Activated CD8-positive, alpha-beta memory T cell treated with anti-CD3 and anti-CD28 coated beads for 24 hours (primary cell): ENCODE results near the gene PRSS36.
"Not testable (repeated sequence)": the region's sequence is repeated elsewhere in the genome, so short reads cannot be mapped to it uniquely, and the experiment has no call there.

ENCODE experiments used
- DNase-seq: peaks from one replicate; pipeline ENCODE4 v3.0.0-alpha.2; 2020

The PRSS36 gene

DNA sequence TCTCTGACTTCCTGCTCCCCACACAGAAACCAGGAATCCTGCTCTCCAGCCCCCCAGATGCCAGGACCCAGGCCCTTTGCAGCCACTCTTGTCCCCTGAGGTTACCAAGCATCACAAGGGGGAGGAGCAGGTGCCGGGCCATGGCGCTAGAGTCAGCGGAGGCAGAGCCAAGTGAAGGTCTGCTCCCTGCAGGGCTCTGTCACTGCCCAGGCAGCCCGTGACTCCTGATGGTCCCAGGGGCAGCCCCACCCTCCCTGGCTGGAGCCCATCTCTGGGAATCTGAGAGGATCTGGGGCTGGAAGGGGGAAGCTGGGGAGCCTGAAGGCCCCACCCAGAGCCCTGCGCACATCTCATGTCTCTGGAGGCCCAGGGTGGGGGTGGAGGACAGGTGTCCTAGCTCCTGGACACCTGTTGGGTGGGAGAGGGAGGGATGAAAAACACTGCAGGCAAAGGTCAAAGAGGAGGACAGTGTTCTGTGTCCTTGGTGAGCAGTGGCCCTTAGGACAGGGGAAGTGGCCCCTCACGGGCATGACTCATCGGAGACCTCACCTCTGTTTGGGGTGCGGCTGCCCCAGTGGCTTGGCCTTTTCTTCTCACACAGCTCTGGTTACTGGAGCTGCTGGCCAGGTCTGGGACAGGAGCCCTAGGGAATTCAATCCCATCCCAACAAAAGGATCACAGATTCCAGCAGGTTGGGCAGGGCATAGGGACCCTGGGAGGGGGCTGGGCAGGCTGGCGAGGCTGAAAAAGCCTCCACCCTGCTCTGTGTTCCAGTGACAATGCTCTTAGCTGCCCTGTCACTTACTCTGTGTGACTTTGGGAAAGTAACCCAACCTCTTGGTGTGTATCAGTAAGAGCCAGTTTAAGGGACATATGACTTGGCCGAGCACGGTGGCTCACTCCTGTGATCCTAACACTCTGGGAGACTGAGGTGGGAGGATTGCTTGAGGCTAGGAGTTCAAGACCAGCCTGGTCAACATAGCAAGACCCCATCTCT, at the start of gene PRSS36:
TSS of gene PRSS36 (minus strand) at position 173 of the 997 bp plus-strand sequence. CDS start at position 142, 31 bp downstream.
- no peak for DNase-seq

DNA sequence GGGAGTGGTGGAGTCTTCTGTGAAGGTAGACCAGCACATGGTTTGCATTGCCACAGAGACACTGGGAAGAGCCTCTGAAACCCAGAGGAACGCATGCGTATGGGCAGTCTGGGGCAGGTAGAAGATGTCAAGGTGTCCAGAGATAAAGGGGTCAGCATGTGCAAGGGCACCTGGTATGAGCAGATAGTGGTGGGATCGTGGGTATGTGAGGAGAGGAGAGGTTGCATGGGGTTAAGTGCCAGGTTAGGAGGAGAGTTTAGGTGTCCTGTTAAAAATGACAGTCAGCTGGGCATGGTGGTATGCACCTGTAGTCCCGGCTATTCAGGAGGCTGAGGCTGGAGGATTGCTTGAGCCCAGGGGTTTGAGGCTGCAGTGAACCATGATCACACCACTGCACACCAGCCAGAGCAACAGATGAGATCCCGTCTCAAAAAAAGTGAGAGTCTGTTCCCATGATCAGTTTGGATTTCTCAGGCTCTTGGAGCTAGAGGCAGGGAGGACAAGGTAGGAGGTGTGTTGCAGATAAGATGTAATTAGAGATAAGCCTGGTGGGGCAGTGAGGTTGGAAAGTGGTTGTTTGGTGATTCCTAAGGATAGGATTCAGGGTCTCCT, 49.7 kb upstream of the PRSS36 start:
- DNase-seq = no peak

DNA sequence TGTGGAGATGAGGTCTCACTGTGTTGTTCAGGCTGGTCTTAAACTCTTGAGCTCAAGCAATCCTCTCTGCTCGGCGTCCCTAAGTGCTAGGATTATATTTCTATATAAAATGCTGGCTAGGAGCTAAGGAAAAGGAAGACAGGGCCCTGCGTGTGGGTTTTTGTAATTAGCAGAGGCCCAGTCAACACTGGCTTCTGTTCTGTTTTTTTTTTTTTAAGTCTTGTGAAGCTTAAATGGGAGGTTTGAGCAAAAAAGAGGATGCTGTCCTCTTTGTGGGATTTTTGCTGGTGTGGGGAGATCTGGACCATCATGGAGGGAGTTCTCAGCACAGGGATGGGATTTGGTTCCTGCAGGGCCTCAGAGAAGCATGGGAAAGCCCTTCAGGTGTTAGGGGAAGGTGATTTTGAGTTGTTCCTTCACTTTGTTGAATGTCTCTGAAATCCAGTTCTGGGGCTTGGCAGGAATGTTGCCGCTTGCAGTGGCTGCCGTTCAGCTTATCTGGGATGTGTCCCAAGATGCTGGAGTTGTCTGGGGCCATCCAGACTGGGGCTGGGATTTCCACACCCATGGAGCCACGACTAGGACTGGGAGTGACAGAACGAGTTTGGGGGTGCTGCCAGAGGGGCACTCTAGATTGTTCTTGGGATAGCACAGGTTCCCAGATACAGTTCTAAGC, 48.5 kb upstream of the PRSS36 start:
- no peak for DNase-seq

DNA sequence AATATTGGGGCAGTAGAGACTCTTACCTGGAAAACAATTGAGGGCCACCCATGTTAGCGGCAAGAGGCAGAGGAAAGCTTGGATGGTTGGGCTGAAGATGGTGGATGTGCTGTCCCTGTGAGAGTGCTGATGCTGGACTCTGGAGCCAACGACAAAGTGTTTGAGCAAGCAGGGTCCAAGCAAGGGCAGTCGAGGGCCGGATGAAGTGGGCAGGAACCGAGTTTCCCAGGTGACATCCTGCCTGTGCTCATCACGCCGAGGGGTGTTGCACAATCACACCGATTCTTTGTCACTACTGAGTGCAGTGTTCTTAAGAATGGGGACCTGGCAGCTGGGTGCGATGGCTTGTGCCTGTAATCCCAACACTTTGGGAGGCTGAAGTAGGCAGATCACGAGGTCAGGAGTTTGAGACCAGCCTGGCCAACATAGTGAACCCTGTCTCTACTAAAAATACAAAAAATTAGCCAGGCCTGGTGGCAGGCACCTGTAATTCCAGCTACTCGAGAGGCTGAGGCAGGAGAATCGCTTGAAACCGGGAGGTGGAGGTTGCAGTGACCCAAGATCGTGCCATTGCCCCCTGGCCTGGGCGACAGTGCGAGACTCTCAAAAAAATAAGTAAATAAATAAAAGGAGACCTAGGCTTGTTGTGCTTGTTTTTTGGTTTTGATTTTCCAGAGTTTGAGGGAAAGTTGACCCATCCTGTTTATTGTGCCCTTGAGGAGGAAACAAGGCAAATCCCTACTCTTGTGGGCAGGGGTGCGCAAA, 46.6 kb upstream of the PRSS36 start:
- DNase-seq = no peak

DNA sequence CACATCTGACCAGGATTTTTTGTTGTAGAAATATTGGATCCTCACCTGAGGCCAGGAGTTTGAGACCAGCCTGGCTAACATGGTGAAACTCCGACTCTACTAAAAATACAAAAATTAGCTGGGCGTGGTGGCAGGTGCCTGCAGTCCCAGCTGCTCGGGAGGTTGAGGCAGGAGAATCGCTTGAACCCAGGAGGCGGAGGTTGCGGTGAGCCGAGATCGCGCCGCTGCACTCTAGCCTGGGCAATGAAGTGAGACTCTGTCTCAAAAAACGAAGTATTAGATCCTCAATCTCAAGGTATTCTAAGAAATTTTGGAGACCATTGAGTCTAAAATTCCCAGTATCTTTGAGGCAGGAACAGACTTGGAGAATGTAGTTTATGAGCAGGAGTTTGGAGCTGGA, 46.0 kb upstream of the PRSS36 start:
- DNase-seq = not testable (repeated sequence)

DNA sequence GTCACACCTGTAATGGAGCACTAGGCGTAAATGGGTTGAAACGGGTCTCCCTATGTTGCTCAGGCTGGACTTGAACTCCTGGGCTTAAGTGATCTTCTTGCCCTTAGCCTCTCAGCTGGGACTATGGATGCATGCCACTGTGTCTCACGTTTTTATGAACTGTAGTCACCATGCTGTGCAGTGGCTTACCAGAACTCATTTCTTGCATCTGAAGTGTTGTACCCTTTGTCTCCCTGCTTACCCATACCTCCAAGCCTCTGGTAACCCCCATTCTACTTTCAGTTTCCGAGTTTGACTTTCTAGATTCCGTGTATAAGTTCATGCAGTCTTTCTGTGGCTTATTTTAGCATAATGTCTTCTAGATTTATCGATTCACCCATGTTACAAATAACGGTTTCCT, 45.0 kb upstream of the PRSS36 start:
- no peak for DNase-seq

DNA sequence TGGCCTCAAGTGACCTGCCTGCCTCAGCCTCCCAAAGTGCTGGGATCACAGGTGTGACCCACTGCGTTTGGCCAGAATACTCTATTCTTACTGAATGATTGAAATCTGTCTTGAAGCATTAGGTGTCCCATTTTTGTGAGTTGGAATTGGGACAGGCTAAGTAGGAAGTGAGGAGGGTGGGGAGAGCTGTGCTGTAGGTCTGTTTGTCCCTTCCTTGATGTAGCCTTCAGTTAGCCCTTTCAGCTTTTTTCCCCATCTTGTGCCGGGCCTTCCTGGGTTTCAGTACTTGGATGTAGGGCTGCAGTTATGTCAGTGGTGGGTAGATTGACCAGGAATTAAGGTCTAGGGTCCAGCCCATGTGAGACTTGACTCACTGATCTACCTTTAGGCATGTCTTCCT, 44.0 kb upstream of the PRSS36 start:
- DNase-seq = no peak

DNA sequence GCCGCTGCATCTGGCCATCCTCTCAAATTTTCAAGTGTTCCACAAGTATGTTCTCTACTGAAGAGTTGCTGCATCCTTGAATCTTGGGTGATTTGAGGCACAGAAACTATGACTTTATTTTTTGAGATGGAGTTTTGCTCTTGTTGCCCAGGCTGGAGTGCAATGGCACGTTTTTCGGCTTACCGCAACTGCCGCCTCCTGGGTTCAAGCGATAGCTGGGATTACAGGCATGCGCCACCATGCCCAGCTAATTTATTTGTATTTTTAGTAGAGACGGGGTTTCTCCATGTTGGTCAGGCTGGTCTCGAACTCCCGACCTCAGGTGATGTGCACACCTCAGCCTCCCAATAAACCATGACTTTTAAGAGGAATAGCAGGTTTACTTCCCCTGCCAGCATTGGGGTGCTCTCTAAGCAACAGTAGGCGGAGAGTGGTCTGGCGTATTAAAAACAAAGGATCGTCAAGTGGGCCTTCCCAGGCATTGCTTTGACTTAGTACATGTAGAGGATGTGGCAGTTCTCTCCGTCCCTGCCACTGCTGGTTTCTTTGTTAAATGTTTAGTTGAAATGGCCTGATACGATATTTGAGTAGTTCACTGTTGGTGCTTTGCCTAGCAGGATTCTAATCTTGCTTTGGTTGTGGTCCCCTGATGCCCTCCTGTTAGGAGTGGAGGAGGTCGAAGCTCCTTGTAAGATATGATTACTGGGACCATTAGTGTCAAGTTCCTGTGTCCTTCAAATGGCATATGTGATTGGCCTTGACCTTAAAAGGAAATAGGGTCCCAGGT, 43.2 kb upstream of the PRSS36 start:
- no peak for DNase-seq

DNA sequence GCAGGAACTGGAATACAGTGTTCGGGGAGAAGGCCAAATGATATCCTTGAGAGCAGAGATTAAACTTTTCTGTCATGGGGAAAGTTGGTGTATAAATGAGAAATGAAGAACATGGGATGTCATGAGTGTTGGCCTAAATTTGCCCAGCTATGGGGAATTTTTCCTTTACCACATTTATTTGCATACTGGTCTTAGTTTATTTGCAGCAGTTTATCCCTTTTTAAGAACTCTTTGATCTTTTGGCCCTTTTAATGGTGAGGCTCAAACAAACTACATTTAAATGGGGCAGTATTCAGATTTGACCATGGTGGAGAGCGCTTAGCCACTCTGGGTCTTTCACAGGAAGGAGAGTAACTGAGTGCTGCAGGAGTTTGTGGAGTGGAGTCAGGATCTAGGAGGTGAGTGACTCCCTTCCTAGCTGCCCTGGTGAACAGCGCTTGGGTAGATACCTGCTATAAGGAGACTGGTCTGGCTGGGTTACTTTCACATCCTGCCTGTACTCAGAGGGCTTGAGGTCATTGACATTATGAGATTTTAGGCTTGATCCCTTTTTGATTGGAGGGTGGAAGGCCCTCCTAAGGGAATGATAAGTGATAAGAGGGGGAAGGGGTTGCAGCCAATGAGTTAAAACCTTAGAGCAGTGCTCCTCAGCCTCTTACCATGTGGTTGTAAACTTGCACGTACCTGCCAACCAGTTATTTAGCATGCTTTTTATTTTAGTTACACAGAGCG, 42.0 kb upstream of the PRSS36 start:
- no peak for DNase-seq

DNA sequence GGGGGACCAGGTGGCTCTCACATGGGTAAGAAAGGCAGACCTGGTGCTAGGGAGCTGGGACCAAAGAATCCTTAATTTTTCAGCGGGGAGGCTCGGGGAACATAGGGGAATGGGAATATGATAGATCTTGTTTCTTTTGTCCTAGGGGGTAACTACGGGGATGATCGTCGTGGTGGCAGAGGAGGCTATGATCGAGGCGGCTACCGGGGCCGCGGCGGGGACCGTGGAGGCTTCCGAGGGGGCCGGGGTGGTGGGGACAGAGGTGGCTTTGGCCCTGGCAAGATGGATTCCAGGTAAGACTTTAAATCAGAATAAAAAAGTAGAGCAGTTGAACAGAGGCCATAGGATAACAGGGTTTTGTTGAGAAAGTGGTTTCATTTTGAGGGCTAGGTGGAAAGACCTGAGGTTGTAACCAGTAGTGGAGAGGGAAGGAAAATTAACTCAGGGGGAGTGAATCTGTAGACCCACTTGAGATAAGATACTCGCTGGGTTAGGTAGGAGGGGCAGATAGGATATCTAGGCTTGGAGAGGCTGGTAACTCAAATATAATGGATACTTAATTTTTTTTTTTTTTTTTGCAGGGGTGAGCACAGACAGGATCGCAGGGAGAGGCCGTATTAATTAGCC, 41.1 kb upstream of the PRSS36 start:
- no peak for DNase-seq

DNA sequence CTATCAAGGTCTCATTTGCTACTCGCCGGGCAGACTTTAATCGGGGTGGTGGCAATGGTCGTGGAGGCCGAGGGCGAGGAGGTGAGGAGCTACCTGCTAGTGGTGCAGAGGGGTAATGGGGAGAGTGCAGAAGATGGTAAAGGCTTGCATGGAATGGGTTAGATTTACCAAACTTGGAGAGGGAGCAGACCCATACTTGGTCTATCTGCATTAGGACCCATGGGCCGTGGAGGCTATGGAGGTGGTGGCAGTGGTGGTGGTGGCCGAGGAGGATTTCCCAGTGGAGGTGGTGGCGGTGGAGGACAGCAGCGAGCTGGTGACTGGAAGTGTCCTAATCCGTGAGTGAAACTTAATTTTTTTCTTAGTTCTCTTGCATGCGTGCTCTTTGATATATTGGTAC, 40.2 kb upstream of the PRSS36 start:
- DNase-seq = no peak

DNA sequence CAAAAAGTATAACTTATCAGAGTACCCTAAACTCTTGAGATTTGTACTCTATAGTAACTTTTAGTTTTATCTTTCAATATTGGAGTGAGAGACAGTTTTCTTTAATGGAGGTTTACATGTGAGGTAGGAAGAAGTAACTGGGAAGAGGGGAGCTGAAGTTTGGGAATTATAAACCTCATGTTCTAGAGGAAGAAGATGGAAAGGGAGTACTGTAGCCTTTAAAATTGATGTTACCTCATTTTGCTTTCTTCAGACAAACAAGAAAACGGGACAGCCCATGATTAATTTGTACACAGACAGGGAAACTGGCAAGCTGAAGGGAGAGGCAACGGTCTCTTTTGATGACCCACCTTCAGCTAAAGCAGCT, 39.5 kb upstream of the PRSS36 start:
- DNase-seq = no peak

DNA sequence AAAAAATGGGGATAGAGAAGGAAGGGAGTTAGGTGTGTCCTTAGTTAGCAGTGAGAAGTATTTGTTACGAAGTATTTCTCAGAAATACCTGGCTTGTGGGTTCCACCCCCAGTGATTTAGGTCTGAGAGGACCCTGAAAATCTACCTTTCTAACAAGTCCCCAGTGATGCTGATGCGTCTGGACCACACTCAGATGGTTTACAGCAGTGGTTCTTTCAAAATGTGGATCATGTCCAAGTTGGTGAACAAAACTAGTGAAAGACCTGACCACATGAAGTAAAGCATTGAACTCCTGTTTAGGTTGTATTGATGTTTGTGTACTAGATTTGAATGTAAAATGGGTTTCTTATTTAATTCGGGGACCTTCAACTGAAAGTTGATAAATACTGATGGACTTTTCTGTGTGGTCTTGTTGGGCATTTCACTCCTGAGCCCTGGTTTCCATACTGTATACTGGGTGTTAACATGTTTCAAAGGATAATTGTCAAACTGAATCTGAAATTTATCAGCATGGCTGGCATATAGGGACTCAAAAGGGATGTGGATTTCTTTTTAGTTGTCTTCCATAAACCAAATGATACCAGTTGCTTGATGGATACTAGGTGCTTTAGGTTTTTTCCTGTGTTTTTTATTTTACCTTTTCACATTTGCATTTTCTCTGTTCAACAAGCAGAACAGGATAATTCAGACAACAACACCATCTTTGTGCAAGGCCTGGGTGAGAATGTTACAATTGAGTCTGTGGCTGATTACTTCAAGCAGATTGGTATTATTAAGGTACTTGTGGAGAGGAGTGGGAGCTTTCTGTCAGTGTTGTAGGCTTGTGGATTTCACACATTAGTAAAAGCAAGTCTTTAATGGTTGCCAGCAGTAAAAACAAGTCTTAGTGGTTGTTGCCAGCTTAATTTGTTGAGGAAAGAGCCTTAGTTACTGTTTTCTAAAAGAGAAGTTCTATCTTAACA, 38.9 kb upstream of the PRSS36 start:
- DNase-seq = no peak

DNA sequence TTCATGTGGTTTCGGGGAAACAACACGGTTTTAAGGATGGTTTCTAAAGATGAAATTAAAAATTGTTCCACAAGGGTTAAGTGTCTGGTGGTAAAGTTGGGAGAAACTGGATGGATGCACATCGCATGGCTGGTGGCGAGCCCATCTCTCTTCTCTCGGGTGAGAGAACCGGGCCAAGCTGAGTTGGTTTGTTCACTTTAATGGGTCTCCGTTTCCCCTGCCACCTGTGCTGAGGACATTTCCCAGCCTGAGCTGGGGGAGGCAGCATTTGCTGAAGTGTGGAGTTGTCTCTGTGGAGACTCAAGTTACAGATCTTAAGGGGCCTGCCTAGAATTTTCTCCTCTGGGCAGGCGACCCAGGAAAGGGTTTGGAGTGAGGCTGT, 37.9 kb upstream of the PRSS36 start:
- no peak for DNase-seq

DNA sequence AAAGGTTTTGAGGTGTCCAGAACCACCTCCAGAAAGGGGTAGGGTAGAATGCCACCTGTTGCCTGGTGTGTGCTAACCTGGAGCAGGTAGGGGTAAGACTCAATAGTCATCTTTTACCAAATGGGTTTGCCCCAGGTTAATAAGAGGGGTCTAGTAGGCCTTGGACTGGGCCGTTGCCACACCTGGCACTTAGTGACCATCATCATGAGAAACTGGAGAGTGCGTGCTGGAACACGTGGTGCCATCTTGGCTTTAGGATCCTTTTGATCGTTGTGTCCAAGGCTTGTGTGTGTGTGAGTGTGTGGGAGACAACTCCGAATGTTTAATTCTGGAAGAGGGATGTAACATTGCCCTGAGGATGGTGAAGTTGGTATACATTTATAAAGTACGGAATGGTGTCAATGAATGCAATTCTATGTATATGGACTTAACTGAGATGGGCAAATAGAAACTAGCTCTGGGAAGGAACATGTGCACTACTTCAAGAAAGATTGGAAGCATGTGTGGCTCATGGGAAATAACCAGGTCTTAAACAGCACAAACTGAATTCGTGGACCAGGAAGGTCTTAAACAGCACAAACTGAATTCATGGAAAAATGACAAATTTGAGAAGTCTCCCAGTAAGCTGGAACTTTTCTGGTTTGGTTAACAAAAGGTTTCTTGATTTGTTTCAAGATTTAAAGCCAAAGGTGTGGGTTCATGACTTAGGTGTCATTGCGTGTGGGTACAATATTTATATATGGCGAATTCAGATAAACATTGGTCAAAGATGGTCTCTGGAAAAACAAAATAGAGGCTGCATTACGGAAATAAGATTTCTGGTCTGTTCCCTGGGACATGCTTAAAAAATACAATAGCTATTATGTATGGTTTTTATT, 37.3 kb upstream of the PRSS36 start:
- DNase-seq = no peak

DNA sequence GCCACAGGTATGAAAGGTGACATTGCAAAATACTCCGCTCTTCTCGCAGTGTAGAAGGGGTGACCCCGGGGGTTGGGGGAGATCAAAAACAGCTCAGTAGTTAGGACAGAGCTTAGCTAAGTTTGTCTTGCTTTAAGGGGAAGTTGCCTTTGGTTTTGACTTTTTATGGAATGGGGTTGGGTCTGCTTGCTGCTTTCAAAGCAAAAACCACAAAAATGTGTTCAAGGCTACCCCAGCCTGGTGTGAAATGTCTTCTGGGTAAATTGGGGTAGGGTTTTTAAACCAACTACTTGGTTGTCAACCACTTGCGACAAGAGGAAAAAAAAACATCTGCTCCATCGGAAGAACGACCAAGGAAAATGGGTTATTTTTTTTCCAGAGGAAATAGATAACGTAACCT, 36.3 kb upstream of the PRSS36 start:
- DNase-seq = no peak

DNA sequence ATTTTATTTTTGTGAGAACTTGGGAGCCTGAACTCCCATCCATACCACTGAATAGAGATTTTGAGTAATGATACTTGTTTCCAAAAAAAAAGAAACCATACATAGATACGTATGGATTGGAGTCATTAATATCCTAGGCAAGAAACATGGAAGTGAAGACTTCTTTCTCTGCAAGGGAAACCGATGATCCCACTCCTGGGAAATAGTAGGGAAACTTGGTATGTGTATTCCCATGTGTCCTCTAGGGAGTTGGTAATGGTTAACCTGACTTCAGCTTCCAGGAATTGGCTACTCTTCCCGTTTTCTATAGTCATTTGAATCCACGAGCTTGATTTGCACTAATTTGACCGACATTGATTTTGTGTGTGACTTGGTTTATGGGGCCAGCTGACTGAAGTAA, 35.5 kb upstream of the PRSS36 start:
- DNase-seq = no peak

DNA sequence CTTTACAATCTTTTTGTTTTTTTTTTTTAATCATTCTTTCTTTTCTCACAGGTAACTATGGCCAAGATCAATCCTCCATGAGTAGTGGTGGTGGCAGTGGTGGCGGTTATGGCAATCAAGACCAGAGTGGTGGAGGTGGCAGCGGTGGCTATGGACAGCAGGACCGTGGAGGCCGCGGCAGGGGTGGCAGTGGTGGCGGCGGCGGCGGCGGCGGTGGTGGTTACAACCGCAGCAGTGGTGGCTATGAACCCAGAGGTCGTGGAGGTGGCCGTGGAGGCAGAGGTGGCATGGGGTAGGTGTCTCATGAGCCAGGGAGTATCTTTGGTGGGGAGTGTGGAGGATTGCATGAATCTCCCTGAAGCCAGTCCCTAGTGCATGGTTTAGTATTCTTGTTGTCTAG, 35.0 kb upstream of the PRSS36 start:
- no peak for DNase-seq
